ENCODE measurements around the gene CCDC78. TPM values are rescaled to one million over a fixed set of nuclear protein-coding genes. Genes with fewer than 3 reads are reported as not detected.
A peak's percentile ranks its signal among the peaks of the same experiment; 100 is the strongest.

Gene CCDC78
- total RNA-seq, 1 experiment from 2014 or later: 3.5 TPM

- Mint-ChIP-seq H3K27me3 (ENCODE audit: insufficient read depth, unreplicated experiment) (no peaks in the 10 kb centered on the region), H3K27ac (ENCODE audit: unreplicated experiment) (peak overlapping the region; percentile 39), H3K36me3 (ENCODE audit: insufficient read depth, unreplicated experiment) (peaks cover 10% of the 10 kb centered on the region), H3K4me1 (ENCODE audit: low read depth, unreplicated experiment) (no peaks in the 10 kb centered on the region), H3K4me3 (ENCODE audit: unreplicated experiment) (peak overlapping the region; percentile 73), H3K9me3 (ENCODE audit: unreplicated experiment) (no peaks in the 10 kb centered on the region)
- no peaks in the 10 kb centered on the region for H3K27me3 ChIP-seq (replicated peaks; ENCODE audit: control insufficient read depth, insufficient read depth, low read length)
- no peaks in the 10 kb centered on the region for H3K36me3 ChIP-seq (ENCODE audit: control insufficient read depth, insufficient read depth, low read length)
- TSS peak; percentile 71 for BruUV-seq (replicated peaks)
- TF ChIP-seq CTCF (IDR thresholded peaks at IDR 0.05; ENCODE audit: insufficient read depth in 1 of 2, low read depth in 1 of 2, low read length in 1 of 2, severe bottlenecking in 1 of 2, unreplicated experiment in 1 of 2): peak; percentile 6 to 42
- H3K9me3 ChIP-seq: no peaks in the 10 kb centered on the region
- DNase-seq: peak; percentile 58 to 69
- CTCF ChIA-PET: interaction anchor here (0.6 to 1.0 kb wide), 7 partner anchors 8 to 335 kb away, joined by 3 to 4 read pairs (median 3); partner anchors contain the start of genes CHTF18 and RPUSD1
- intact Hi-C loops (cut with micrococcal nuclease; ENCODE audit: unreplicated experiment): loop anchor here (10.0 kb wide), 1 partner anchor 65 kb away; the partner anchor contains the start of genes CHTF18 and RPUSD1
- H3K4me3 ChIP-seq (ENCODE audit: low read depth, low read length): peak overlapping the region; percentile 86
- POLR2A ChIA-PET: interaction anchor here (0.9 to 2.4 kb wide), 3 partner anchors 25 to 68 kb away, joined by 3 to 12 read pairs (median 4); partner anchors contain the start of genes CHTF18 and RPUSD1
- H3K4me1 ChIP-seq: peaks cover 29% of the 10 kb centered on the region
Observed at GRCh38 chr16:719815-720446, 6.3 kb downstream of the CCDC78 start.

GRCh38 chr16:718922-719321 lies 7.3 kb downstream of the CCDC78 start:
- Mint-ChIP-seq H3K36me3 (ENCODE audit: insufficient read depth, unreplicated experiment) (peaks cover 10% of the 10 kb centered on the region), H3K9me3 (ENCODE audit: unreplicated experiment) (no peaks in the 10 kb centered on the region), H3K4me1 (ENCODE audit: low read depth, unreplicated experiment) (no peaks in the 10 kb centered on the region), H3K27ac (ENCODE audit: unreplicated experiment) (peak overlapping the region; percentile 22), H3K27me3 (ENCODE audit: insufficient read depth, unreplicated experiment) (no peaks in the 10 kb centered on the region), H3K4me3 (ENCODE audit: unreplicated experiment) (peak overlapping the region; percentile 73)
- H3K27me3 ChIP-seq (replicated peaks; ENCODE audit: control insufficient read depth, insufficient read depth, low read length): no peaks in the 10 kb centered on the region
- DNase-seq: no peak
- peaks cover 37% of the 10 kb centered on the region for H3K4me1 ChIP-seq
- H3K36me3 ChIP-seq (ENCODE audit: control insufficient read depth, insufficient read depth, low read length): no peaks in the 10 kb centered on the region
- BruUV-seq (replicated peaks): no TSS peak
- TF ChIP-seq CTCF (IDR thresholded peaks at IDR 0.05; ENCODE audit: insufficient read depth in 1 of 2, low read depth in 1 of 2, low read length in 1 of 2, severe bottlenecking in 1 of 2, unreplicated experiment in 1 of 2): no peak
- H3K9me3 ChIP-seq: no peaks in the 10 kb centered on the region
- POLR2A ChIA-PET: no interaction called here
- CTCF ChIA-PET: no interaction called here
- intact Hi-C loops (cut with micrococcal nuclease; ENCODE audit: unreplicated experiment): loop anchor here (10.0 kb wide), 1 partner anchor 66 kb away; the partner anchor contains the start of genes CHTF18 and RPUSD1
- H3K4me3 ChIP-seq (ENCODE audit: low read depth, low read length): no peak overlapping the region

GRCh38 chr16:718389-718788 lies 7.9 kb downstream of the CCDC78 start:
- no peak for DNase-seq
- Mint-ChIP-seq H3K4me3 (ENCODE audit: unreplicated experiment) (no peak overlapping the region), H3K9me3 (ENCODE audit: unreplicated experiment) (no peaks in the 10 kb centered on the region), H3K4me1 (ENCODE audit: low read depth, unreplicated experiment) (no peaks in the 10 kb centered on the region), H3K36me3 (ENCODE audit: insufficient read depth, unreplicated experiment) (peaks cover 10% of the 10 kb centered on the region), H3K27ac (ENCODE audit: unreplicated experiment) (no peak overlapping the region), H3K27me3 (ENCODE audit: insufficient read depth, unreplicated experiment) (no peaks in the 10 kb centered on the region)
- no TSS peak for BruUV-seq (replicated peaks)
- Histone ChIP-seq H3K4me1 (peaks cover 37% of the 10 kb centered on the region), H3K36me3 (ENCODE audit: control insufficient read depth, insufficient read depth, low read length) (no peaks in the 10 kb centered on the region), H3K9me3 (no peaks in the 10 kb centered on the region), H3K27me3 (replicated peaks; ENCODE audit: control insufficient read depth, insufficient read depth, low read length) (no peaks in the 10 kb centered on the region), H3K4me3 (ENCODE audit: low read depth, low read length) (no peak overlapping the region)
- intact Hi-C loops (cut with micrococcal nuclease; ENCODE audit: unreplicated experiment): loop anchor here (10.0 kb wide), 1 partner anchor 66 kb away; the partner anchor contains the start of genes CHTF18 and RPUSD1
- POLR2A ChIA-PET: no interaction called here
- TF ChIP-seq CTCF (IDR thresholded peaks at IDR 0.05; ENCODE audit: insufficient read depth in 1 of 2, low read depth in 1 of 2, low read length in 1 of 2, severe bottlenecking in 1 of 2, unreplicated experiment in 1 of 2): no peak
- CTCF ChIA-PET: no interaction called here

Data from Caco-2 (cell line).